NCI-H82 (cell line): ENCODE measurements around the gene MAGEB17.
"Not testable (repeated sequence)": the region's sequence is repeated elsewhere in the genome, so short reads cannot be mapped to it uniquely, and the experiment has no call there.

ENCODE experiments used
- DNase-seq: peaks from one replicate; lab custom pipeline; 2025; lab: John Stamatoyannopoulos, UW

MAGEB17 gene

GRCh38 chrX:16156692-16157331 is 10.5 kb upstream of the MAGEB17 start:
- DNase-seq: no peak

DNA sequence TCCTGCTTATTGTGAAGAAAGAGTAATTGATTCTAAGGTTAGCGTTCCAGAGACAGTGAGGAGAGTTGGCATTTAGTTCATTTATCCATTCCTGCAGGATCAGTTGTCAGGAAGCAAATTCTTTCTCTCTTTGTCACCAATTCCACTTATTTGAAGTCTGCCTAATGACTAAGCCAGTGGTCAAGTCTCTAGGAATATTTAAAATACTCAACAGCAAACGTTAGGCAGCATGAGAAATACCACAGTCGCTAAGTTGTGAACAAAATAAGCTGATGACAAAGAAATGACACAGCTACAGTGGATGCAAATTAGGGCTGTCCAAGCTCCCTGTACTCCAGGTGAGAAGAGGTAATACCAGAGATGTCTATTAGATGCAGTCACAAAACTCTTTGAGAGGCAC is 6.6 kb upstream of the MAGEB17 start:
- no peak for DNase-seq

DNA sequence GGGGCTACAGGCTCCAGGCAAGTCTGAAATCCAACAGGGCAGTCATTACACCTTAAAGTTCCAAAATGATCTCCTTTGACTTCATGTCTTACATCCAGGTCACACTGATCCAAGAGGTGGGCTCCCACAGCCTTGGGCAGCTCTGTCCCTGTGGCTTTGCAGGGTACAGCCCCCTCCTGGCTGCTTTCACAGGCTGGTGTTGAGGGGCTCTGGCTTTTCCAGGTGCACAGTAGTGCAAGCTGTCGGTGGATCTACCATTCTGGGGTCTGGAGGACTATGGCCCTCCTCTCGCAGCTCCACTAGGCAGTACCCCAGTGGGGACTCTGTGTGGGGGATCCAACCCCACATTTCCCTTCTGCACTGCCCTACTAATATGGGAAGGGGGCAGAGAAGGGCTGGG is 6.1 kb upstream of the MAGEB17 start:
- DNase-seq: not testable (repeated sequence)

DNA sequence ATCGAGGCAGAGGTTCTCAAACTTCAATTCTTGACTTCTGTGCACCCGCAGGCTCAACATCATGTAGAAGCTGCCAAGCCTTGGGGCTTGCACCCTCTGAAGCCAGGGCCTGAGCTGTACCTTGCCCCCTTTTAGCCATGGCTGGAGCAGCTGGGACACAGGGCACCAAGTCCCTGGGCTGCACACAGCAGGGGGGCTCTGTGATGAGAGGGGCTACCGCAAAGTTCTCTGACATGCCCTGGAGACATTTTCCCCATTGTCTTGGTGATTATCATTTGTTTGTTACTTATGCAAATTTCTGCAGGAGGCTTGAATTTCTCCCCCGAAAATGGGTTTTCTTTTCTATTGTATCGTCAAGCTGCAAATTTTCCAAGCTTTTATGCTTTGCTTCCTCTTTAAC is 4.9 kb upstream of the MAGEB17 start:
- DNase-seq: no peak

DNA sequence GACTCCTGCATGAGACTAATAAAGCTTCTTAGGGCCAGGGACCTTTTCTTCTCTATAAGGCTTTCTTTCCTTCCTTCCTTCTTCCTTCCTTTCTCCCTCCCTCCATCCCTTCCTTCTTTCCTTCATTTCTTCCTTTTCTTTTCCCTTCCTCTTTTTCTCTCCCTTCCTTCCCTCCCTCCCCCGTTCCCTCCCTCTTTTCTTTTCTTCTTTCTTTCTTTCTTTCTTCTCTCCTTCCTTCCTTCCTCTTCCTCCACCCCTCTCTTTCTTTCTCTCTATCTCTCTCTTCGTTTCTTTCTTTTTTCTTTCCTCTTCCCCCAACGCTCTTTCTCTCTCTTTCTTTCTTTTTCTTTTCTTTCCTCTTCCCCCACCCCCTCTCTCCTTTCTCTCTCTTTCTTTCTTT is 2.5 kb upstream of the MAGEB17 start:
- no peak for DNase-seq

GRCh38 chrX:16171039-16171438 is 3.8 kb downstream of the MAGEB17 start:
- no peak for DNase-seq

GRCh38 chrX:16171944-16172343 is 4.7 kb downstream of the MAGEB17 start:
- DNase-seq: no peak

DNA sequence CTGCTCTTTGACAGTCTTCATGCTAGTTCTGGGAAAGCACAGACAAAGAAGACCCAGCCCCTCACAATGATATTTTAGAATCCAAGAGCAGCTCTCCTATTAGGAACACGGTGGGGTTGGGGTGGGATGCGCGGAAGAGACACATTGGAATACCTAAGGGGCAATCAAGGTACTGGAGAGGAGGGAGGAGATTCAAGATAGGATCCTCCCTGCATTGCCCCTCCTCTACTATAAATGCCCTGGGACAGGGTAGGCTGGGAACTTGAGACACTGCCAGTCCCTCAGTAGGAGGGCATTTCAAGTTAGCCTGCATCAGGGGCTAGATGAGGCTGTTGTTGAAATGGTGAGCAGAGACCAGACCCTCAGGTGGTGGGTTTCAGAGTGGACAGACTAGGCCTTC is 5.1 kb downstream of the MAGEB17 start:
- no peak for DNase-seq

DNA sequence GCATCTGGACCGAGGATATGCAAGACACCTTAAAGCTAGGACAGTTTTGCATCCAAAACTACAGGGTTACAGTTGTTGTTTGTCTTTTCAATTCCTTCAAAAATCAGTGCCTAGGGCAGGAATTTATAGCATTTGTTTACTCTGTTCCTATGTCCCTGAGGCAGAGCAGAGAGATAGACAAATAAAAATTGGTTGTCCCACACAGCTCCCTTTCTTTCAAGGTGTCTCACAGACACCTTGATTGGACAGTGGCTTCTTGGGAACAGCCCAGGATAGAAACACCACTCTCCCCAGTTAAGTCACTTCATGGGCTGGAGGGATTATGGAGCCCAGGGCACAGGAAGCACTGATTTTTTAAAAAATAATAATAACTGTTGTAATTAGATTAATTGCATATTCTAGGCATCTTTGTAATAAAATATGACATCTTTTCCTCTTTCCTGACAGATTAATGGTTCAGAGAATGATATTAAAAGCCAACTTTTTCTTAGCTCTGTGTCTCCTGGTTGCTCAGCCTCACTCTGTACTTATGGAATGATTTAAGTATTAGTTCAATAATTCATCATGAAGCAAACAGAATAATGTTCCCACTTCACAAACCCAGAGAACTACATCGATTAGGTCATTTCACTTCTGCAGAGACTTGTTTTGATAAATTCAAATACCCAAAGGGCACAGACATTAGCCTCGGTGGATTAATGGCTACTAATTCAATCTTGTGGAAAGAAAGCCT is 8.2 kb downstream of the MAGEB17 start:
- no peak for DNase-seq

GRCh38 chrX:16177260-16177659 is 10.0 kb downstream of the MAGEB17 start:
- DNase-seq: peak; percentile 1

DNA sequence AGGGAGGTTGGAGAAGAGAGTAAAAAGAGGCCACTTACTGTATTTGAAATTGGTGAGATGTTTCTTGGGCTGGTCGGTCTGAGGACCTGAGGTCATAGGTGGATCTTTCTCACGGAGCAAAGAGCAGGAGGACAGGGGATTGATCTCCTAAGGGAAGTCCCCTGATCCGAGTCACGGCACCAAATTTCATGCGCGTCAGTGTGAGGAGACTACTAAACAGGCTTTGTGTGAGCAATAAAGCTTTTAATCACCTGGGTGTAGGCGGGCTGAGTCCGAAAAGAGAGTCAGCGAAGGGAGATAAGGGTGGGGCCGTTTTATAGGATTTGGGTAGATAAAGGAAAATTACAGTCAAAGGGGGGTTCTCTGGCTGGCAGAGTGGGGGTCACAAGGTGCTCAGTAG is 16.6 kb downstream of the MAGEB17 start:
- not testable (repeated sequence) for DNase-seq

DNA sequence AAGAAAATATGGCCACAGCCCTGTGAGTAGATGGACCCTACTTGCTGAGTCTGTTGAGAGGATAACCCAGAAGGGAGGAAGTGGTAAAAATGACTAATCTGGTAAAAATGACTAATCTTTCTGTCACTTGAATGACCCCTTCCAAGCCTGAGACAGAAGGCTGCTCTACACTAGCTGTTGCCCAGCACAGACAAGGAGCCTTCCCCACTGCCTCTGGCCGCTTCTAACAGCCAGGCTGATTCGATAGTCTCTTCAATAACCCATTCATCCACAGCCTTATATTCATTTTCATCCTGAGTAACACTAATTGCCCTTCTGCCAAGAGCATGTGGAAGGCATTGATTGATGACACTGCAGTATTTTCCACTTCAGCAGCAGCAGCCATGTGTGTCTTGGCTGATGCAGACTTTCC is 18.4 kb downstream of the MAGEB17 start:
- DNase-seq: no peak

- DNase-seq: no peak
Measured at GRCh38 chrX:16186380-16187007, 19.2 kb downstream of the MAGEB17 start.

- DNase-seq: no peak
Measured at GRCh38 chrX:16187024-16187760, 19.9 kb downstream of the MAGEB17 start.

DNA sequence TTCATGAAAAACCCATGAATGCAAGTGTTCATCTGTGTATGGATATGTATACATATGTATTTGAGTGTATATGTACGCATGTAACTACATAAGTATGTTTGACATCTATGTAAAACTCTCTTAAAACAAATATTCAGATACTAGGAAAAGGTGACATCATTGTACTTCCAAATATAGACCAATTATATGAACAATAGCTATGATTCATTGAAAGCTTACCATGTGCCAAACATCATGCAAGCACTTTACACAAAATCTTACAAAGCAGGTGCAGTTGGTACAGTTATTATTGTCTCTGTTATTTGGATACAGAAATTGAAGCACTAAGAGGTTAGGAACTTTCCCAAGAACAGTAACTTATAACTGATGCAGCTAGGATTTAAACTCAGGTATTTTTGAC is 21.4 kb downstream of the MAGEB17 start:
- no peak for DNase-seq

GRCh38 chrX:16191605-16192004 is 24.3 kb downstream of the MAGEB17 start:
- DNase-seq: no peak

- no peak for DNase-seq
Measured at GRCh38 chrX:16196829-16197228, 29.5 kb downstream of the MAGEB17 start.

GRCh38 chrX:16199343-16199742 is 32.1 kb downstream of the MAGEB17 start:
- DNase-seq: no peak

- DNase-seq: no peak
Measured at GRCh38 chrX:16202943-16203342, 35.7 kb downstream of the MAGEB17 start.

GRCh38 chrX:16204538-16204937 is 37.3 kb downstream of the MAGEB17 start:
- DNase-seq: no peak

GRCh38 chrX:16205840-16206239 is 38.6 kb downstream of the MAGEB17 start:
- DNase-seq: no peak

GRCh38 chrX:16207634-16208033 is 40.4 kb downstream of the MAGEB17 start:
- DNase-seq: peak; percentile 0

- DNase-seq: no peak
Measured at GRCh38 chrX:16208601-16209000, 41.3 kb downstream of the MAGEB17 start.
